GM21528 (cell line): Measurements from ENCODE around the gene SUFU.
"Not testable (repeated sequence)": the region's sequence is repeated elsewhere in the genome, so short reads cannot be mapped to it uniquely, and the experiment has no call there.

Source experiments
- ATAC-seq: cut with Tn5 transposase; IDR thresholded peaks from one replicate; pipeline ENCODE4 v1.9.1; 2021; ENCODE audit warnings: mild to moderate bottlenecking, moderate library complexity; ENCODE audit not compliant: unreplicated experiment, low FRiP score

Gene SUFU

GRCh38 chr10:102479651-102480050 is 24.1 kb upstream of the SUFU start:
- no peak for ATAC-seq

DNA sequence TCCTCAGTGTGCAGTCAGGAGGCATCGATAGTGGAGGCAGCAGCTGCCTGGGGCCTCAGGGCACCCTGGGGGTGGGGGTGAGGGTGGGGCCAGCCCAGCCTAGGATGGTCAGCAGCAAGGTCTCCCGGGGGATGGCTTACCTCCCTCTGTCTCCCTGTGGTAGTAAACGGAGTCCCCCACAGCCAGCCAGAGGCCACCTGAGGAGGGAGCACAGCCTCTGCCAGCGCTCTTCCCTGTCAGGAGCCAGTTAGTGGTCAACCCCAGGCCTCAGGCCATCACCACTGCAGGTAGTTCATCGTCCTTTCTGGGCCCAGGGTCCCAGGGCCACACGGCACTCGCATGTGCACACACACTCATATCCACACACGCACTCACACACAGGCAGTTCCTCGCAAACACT is 23.4 kb upstream of the SUFU start:
- no peak for ATAC-seq

DNA sequence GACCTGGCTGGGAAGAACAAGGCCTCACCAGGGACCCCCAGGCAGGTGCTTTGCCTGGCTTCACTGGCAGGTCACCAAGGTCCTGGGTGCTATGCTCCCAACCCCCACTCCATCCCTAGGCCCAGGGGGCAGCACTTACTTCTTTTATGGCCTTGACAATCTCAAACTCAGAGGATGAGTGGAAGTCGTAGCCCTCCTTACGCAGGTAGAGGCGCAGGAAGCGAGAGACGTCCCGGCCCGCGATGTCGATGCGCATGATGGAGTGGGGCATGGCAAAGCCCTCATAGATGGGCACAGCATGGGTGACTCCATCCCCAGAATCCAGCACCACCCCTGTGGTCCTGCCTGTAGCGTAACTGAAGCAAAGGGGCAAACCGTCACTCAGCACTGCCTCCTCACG is 19.8 kb upstream of the SUFU start:
- no peak for ATAC-seq

GRCh38 chr10:102485093-102485784 is 18.5 kb upstream of the SUFU start:
- no peak for ATAC-seq

DNA sequence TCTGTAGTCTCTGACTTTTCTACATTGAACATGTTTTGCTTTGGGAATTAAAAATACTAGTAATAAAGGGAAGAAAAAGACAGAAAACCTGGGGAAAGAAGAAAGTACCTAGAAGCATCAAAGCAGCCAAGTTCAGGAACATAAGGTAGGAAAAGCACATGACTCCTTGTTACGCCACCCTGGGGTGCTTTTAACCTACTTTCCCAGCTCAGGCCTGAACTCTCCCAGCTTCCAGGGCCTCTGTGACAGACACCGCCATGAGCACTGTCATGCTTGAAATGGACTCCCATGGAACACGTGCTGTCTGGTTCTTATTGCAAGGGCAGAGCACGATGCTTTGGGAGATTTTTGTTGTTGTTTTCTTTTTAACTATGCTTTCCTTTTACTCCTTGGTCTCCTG is 12.6 kb upstream of the SUFU start:
- ATAC-seq: no peak

DNA sequence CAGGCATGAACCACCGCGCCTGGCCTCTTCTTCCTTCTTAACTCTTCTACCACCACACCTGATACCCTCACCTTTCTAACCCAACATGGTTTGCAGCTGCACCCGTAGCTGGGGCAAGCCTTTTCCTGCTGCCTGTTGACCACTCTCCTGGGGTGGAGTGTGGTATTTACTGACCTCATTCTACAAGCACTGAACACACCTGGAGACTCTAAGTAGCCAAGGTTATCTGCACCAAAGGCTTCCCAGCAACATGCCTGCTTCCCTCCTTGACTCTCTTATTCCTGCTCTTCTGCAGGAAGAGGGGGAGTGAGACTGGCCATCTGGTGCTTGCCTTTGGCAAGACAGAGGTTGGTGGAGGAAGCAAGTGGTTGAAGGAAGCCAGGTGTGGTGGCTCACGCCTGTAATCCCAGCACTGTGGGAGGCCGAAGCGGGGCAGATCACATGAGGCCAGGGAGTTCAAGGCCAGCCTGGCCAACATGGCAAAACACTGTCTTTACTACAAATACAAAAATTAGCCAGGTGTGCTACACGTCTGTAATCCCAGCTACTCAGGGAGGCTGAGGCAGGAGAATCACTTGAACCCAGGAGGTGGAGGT is 11.3 kb upstream of the SUFU start:
- no peak for ATAC-seq

DNA sequence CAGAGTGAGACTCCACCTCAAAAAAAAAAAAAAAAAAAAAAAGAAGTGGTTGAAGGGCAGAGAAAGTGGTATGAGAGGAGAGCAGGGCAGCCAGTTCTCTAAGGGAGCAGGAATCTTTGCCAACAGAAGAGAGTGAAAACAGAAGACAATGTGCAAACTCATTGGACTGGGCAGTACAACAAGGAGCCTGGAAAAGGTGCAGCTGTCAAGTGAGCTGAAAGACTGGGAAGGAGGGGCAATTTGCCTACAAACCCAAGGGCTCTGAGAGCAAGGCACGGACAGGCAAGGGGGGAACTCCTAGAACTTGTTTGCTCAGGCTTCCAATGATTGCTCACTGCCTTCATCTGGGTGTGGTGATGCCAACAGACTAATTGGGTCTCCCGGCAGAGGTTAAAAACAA is 10.8 kb upstream of the SUFU start:
- ATAC-seq: no peak

DNA sequence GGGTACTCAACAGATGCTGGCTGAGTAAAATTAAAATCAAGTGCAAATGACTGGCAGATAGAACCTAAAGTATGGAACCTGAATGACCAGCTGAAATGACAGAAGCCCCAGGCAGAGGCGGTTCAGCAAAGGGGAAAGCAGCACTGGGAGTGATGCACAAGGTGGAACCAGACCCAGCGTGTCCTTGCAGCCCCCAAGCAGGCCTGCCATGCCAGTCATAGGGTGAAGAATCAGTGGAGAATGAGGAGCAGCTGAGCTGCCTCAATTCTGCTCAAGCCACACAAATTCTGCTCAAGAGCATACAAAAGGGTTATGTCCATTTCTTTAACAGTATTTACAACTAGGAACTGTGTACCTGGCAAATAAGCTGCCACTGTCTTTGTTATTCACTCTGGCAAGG is 10.0 kb upstream of the SUFU start:
- no peak for ATAC-seq

DNA sequence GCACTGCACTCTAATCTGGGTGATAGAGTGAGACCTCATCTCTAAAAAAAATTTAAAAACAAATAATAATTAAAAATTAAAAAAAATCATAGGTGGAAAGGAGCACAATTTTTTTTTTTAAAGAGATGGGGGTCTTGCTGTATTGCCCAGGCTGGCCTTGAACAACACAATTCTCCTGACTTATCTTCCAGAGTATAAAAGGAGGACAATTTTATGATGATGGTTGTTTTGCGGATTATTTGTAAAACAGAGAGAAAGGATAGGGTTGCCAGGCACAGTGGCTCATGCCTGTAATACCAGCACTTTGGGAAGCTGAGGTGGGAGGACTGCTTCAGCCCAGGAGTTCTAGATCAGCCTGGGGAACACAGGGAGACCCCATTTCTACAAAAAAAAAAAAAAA is 6.2 kb upstream of the SUFU start:
- ATAC-seq: no peak

DNA sequence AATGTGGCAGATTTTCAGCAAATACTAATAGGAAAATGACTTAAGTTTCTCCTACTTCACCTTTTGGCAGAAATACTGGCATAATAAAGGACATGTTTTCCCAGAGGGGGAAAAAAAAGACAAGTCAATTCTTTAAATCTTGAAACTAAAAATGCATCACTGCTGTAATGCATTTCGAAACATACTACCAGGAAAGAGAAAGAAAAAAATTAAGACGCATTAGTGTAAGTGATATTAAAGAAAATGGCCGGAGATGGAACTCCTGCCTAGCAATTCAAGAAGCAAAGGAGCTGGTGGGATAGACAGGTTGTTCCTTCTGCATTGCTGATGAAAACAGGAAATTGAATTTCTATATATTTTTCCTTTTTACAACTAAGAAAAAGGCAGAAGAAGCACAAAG is 4.4 kb upstream of the SUFU start:
- no peak for ATAC-seq

DNA sequence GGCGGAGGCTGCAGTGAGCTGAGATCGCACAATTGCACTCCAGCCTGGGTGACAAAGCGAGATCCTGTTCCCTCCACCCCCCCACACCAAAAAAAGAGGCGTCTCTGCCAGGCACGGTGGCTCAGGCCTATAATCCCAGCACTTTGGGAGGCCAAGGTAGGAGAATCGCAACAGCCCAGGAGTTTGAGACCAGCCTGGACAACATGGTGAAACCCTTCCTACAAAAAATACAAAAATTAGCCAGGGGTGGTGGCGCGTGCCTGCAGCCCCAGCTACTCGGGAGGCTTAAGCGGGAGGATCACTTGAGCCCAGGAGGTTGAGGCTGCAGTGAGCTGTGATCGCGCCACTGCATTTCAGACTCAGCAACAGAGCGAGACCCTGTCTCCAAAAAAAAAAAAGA is 3.1 kb upstream of the SUFU start:
- not testable (repeated sequence) for ATAC-seq

DNA sequence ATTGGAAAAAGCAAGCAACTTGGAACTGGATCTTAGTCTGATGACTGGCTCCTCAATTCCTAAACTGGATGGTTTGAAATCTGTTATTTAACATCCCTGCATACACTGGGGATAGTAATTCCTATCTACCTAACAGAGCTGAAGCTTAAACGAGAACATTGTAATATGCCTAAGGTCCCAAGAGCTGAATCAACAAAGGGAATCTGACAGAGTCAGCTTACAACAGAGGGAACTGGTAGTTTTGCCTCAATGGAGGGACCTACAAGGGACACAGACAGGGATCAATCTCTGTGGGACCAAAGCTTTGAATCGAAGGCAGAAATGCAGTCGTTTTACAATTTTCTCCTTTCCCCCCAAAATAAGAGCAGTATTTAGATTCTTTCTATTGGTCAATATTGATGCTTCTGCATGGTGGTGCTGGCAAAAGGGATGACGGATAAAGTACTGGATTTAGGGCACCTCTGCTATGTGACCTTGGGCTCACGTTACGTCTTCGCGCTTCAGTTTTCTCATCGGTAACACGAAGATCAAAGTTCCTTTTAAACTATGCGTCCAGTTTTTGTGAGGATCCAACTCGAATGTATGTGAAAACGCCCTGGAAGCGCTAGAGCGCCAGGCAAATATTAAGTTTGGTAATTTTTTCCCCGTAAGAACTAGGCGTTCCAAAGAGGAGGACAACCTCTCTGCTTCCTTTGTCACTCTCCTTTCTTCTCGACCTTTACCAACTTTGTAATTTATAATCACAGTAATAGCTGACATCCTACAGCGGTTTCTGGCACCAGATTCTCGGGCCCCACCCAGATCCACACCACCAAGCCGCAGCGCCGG is 2.4 kb upstream of the SUFU start:
- ATAC-seq: no peak

DNA sequence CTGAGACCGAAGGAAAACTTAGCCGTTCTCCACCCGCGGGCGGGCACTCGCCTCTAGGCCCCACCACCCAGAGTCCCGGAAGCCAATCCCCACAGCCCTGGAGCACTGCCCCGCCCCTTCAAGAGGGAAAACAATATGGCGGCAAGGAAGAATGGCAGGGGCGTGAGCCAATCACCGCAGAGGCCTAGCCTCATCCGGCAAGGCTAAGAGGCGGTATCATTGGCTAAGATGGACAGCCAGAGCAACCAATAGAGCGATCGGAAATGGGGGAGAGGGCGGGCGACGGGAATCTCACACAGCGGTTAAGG is 1.8 kb upstream of the SUFU start:
- peak; percentile 74 for ATAC-seq

GRCh38 chr10:102502337-102503151 is 1.2 kb upstream of the SUFU start, which contains the start of gene ACTR1A:
Gene ACTR1A (minus strand): TSS chr10:102502712. CDS start chr10:102502647, 65 bp downstream.
- peak; percentile 59 for ATAC-seq

- ATAC-seq: no peak
Observed at GRCh38 chr10:102504179-102504975, 605 bp downstream of the SUFU start.

GRCh38 chr10:102504976-102505300 is 1.2 kb downstream of the SUFU start:
- no peak for ATAC-seq

GRCh38 chr10:102505462-102506115 is 1.8 kb downstream of the SUFU start:
- ATAC-seq: no peak

- no peak for ATAC-seq
Observed at GRCh38 chr10:102507521-102507920, 3.7 kb downstream of the SUFU start.

GRCh38 chr10:102508506-102508905 is 4.7 kb downstream of the SUFU start:
- ATAC-seq: no peak

DNA sequence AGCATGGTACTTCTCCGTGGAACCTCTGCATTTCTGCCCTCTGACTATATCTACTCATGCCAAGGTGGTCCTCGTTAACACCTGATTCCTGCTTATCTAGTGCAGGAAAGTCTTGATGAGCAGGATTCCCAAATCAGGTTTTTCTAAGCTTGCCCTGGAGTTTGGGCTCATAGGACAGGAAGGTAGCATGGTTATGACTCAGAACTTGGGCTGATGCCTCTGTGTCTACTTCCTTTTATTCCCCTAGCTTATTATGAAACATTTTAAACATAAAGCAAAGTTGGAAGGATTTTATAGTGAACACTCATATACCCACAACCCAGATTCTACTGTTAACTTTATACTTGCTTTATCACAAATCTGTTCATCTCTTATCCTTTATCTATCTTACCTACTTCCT is 5.6 kb downstream of the SUFU start:
- ATAC-seq: no peak
